ENCODE results near the gene SLC37A4. TPM values are rescaled to one million over a fixed set of nuclear protein-coding genes. Genes with fewer than 3 reads are reported as not detected.

The SLC37A4 gene
- total and polyA plus RNA-seq, 10 donors, result 8.2 to 26.0 (median 13.9) TPM

GRCh38 chr11:118975771-118976709 lies 54.6 kb downstream of the SLC37A4 start:
- H3K9me3 ChIP-seq, result no peaks in the 10 kb centered on the region
- no peak overlapping the region for H3K27ac ChIP-seq
- TF ChIP-seq POLR2A (IDR thresholded peaks at IDR 0.05) (no peak), POLR2AphosphoS5 (IDR thresholded peaks at IDR 0.05) (no peak), CTCF (IDR thresholded peaks at IDR 0.05 in 8 of 11, conservative IDR thresholded peaks at IDR 0.05 in 3 of 11) (no peak)
- intact Hi-C loops (cut with DNase I; ENCODE audit: low total_unique reads), result no loop called here
- 84 to 90% (median 86%) methylated on average over 15 of the region's 15 CpGs for WGBS, 5 donors
- H3K4me3 ChIP-seq, result no peak overlapping the region
- H3K4me1 ChIP-seq, result peaks cover 0 to 16% (median 4%) of the 10 kb centered on the region in 6 donors
- DNase-seq, result no peak
- no peaks in the 10 kb centered on the region for H3K36me3 ChIP-seq
- peaks cover 0 to 36% (median 6%) of the 10 kb centered on the region in 7 donors for H3K27me3 ChIP-seq (replicated peaks in 1 of 7)

Small RNAs within 50 kb of the gene (microRNA-seq; reads per million reads assigned to microRNA genes)
- 0 to 0.28 (median 0) reads per million in 3 donors for gene MIR3656

Small RNAs within 50 kb of the gene (small RNA-seq; reads per million reads assigned to genes)
- 0 reads per million in 4 donors for gene AP003392.2
- 0 reads per million in 4 donors for gene RF00017
- gene RF00019, result 0 reads per million in 4 donors

Other genes starting within 250 kb of the SLC37A4 start
- 100 to 1,000 TPM; 146 to 206 (median 179) TPM for gene DDX6, start 239.7 kb downstream of the SLC37A4 start, total RNA-seq
- gene DDX6, start 239.7 kb downstream of the SLC37A4 start, polyA plus RNA-seq, result 10 to 100 TPM; 36.3 to 42.1 (median 36.9) TPM
- gene CXCR5, start 147.0 kb downstream of the SLC37A4 start, total RNA-seq, result 10 to 100 TPM; 25.0 to 66.6 (median 33.2) TPM
- 10 to 100 TPM; 35.4 to 50.7 (median 39.6) TPM for gene CXCR5, start 147.0 kb downstream of the SLC37A4 start, polyA plus RNA-seq
- gene BCL9L, start 105.0 kb downstream of the SLC37A4 start, total RNA-seq, result 10 to 100 TPM; 19.8 to 58.0 (median 39.0) TPM
- 10 to 100 TPM in 1 of 3 donors, 1 to 10 TPM in 2; 2.5 to 14.2 (median 2.6) TPM for gene BCL9L, start 105.0 kb downstream of the SLC37A4 start, polyA plus RNA-seq
- not detected for gene UPK2, start 74.6 kb downstream of the SLC37A4 start, total RNA-seq
- gene UPK2, start 74.6 kb downstream of the SLC37A4 start, polyA plus RNA-seq, result under 1 TPM in 2 of 3 donors, not detected in 1; 0.09 to 0.13 TPM
- not detected for gene FOXR1, start 59.1 kb downstream of the SLC37A4 start, total RNA-seq
- not detected for gene FOXR1, start 59.1 kb downstream of the SLC37A4 start, polyA plus RNA-seq
- 10 to 100 TPM; 39.2 to 86.2 (median 66.7) TPM for gene CENATAC, start 32.7 kb downstream of the SLC37A4 start, total RNA-seq
- gene CENATAC, start 32.7 kb downstream of the SLC37A4 start, polyA plus RNA-seq, result 10 to 100 TPM; 27.0 to 80.8 (median 44.1) TPM
- gene RPS25, start 12.5 kb downstream of the SLC37A4 start, total RNA-seq, result 1,000 to 10,000 TPM in 6 of 7 donors, 100 to 1,000 TPM in 1; 945 to 1,264 (median 1,141) TPM
- gene RPS25, start 12.5 kb downstream of the SLC37A4 start, polyA plus RNA-seq, result 1,000 to 10,000 TPM; 4,407 to 5,214 (median 4,978) TPM
- gene TRAPPC4, start 12.1 kb downstream of the SLC37A4 start, total RNA-seq, result 10 to 100 TPM; 43.0 to 61.8 (median 54.4) TPM
- gene TRAPPC4, start 12.1 kb downstream of the SLC37A4 start, polyA plus RNA-seq, result 10 to 100 TPM; 33.1 to 53.0 (median 47.6) TPM
- gene HYOU1, start 26.3 kb upstream of the SLC37A4 start, total RNA-seq, result 100 to 1,000 TPM in 3 of 7 donors, 10 to 100 TPM in 4; 48.2 to 131 (median 80.8) TPM
- gene HYOU1, start 26.3 kb upstream of the SLC37A4 start, polyA plus RNA-seq, result 10 to 100 TPM; 12.3 to 22.7 (median 15.5) TPM
- gene VPS11, start 36.9 kb upstream of the SLC37A4 start, total RNA-seq, result 10 to 100 TPM; 30.1 to 48.7 (median 44.8) TPM
- 10 to 100 TPM; 41.8 to 66.7 (median 42.4) TPM for gene VPS11, start 36.9 kb upstream of the SLC37A4 start, polyA plus RNA-seq
- gene HMBS, start 54.0 kb upstream of the SLC37A4 start, total RNA-seq, result 10 to 100 TPM in 6 of 7 donors, 1 to 10 TPM in 1; 7.4 to 42.6 (median 14.1) TPM
- 10 to 100 TPM; 22.8 to 42.0 (median 23.3) TPM for gene HMBS, start 54.0 kb upstream of the SLC37A4 start, polyA plus RNA-seq
- 10 to 100 TPM; 27.7 to 58.9 (median 37.3) TPM for gene DPAGT1, start 71.0 kb upstream of the SLC37A4 start, total RNA-seq
- 10 to 100 TPM; 20.7 to 28.9 (median 26.4) TPM for gene DPAGT1, start 71.0 kb upstream of the SLC37A4 start, polyA plus RNA-seq
- gene C2CD2L, start 76.5 kb upstream of the SLC37A4 start, total RNA-seq, result 10 to 100 TPM; 15.2 to 19.6 (median 17.6) TPM
- 10 to 100 TPM in 1 of 3 donors, 1 to 10 TPM in 2; 5.8 to 13.3 (median 9.8) TPM for gene C2CD2L, start 76.5 kb upstream of the SLC37A4 start, polyA plus RNA-seq
- 10 to 100 TPM; 30.4 to 40.7 (median 34.3) TPM for gene HINFP, start 90.7 kb upstream of the SLC37A4 start, total RNA-seq
- gene HINFP, start 90.7 kb upstream of the SLC37A4 start, polyA plus RNA-seq, result 10 to 100 TPM; 12.8 to 19.6 (median 13.4) TPM
- under 1 TPM in 4 of 7 donors, not detected in 3; 0.17 to 0.32 (median 0.23) TPM for gene ABCG4, start 118.2 kb upstream of the SLC37A4 start, total RNA-seq
- under 1 TPM in 2 of 3 donors, not detected in 1; 0.03 to 0.06 TPM for gene ABCG4, start 118.2 kb upstream of the SLC37A4 start, polyA plus RNA-seq
- gene NLRX1, start 137.8 kb upstream of the SLC37A4 start, total RNA-seq, result 10 to 100 TPM; 13.2 to 18.7 (median 15.4) TPM
- gene NLRX1, start 137.8 kb upstream of the SLC37A4 start, polyA plus RNA-seq, result 10 to 100 TPM in 1 of 3 donors, 1 to 10 TPM in 2; 3.6 to 10.6 (median 5.3) TPM
- not detected for gene NHERF4, start 154.6 kb upstream of the SLC37A4 start, total RNA-seq
- under 1 TPM in 1 of 3 donors, not detected in 2; 0.12 TPM for gene NHERF4, start 154.6 kb upstream of the SLC37A4 start, polyA plus RNA-seq
- gene CBL, start 175.5 kb upstream of the SLC37A4 start, total RNA-seq, result 10 to 100 TPM; 41.0 to 56.3 (median 48.9) TPM
- gene CBL, start 175.5 kb upstream of the SLC37A4 start, polyA plus RNA-seq, result 10 to 100 TPM in 1 of 3 donors, 1 to 10 TPM in 2; 9.4 to 10.1 (median 9.5) TPM